ENCODE measurements around the gene TTLL10.

GRCh38 chr1:1222575-1223225 is 49.0 kb downstream of the TTLL10 start:
- TF ChIP-seq CTCF (conservative IDR thresholded peaks at IDR 0.05; ENCODE audit: low read length) (no peak), EZH2phosphoT487 (IDR thresholded peaks at IDR 0.05; ENCODE audit: borderline replicate concordance) (no peak)

All from Loucy (cell line).